Neural cell (in vitro differentiated cells): ENCODE data around the gene DPYSL4.

ENCODE experiments used
- CTCF ChIP-seq: fragments of 450-650 bp; IDR thresholded peaks from 2 replicates; pipeline ENCODE4 v1.5.1; 2014; ENCODE audit warnings: antibody characterized with exemption, mild to moderate bottlenecking, moderate library complexity; ENCODE audit not compliant: poor library complexity, severe bottlenecking
- EP300 ChIP-seq: fragments of 450-650 bp; conservative IDR thresholded peaks from 2 replicates; pipeline ENCODE4 v1.6.1; 2014; ENCODE audit warnings: antibody characterized with exemption, mild to moderate bottlenecking, moderate library complexity; ENCODE audit not compliant: poor library complexity, severe bottlenecking

- no peak for TF ChIP-seq CTCF
- no peak for TF ChIP-seq EP300
Measured at GRCh38 chr10:132157101-132157500, 29.6 kb upstream of the DPYSL4 start.
